ENCODE data around the gene PEX1.
"Not testable (repeated sequence)": the region's sequence is repeated elsewhere in the genome, so short reads cannot be mapped to it uniquely, and the experiment has no call there.

Gene PEX1

GRCh38 chr7:92557249-92557648 lies 28.9 kb upstream of the PEX1 start:
- no peak for TF ChIP-seq ZFX (IDR thresholded peaks at IDR 0.05)
- TF ChIP-seq CTCF (conservative IDR thresholded peaks at IDR 0.05): no peak
- H3K27ac ChIP-seq: no peak overlapping the region

- TF ChIP-seq ZFX (IDR thresholded peaks at IDR 0.05) (no peak), CTCF (conservative IDR thresholded peaks at IDR 0.05) (no peak)
These were observed 21.9 kb upstream of the PEX1 start for GRCh38 chr7:92550194-92550593.

GRCh38 chr7:92547579-92547978 lies 19.3 kb upstream of the PEX1 start:
- no peak overlapping the region for H3K27ac ChIP-seq
- TF ChIP-seq ZFX (IDR thresholded peaks at IDR 0.05) (no peak), CTCF (conservative IDR thresholded peaks at IDR 0.05) (no peak)

More at GRCh38 chr7:92550194-92550593, 21.9 kb upstream of the PEX1 start:
- no peak overlapping the region for H3K27ac ChIP-seq

- no peak overlapping the region for H3K27ac ChIP-seq
- TF ChIP-seq CTCF (conservative IDR thresholded peaks at IDR 0.05): no peak
- TF ChIP-seq ZFX (IDR thresholded peaks at IDR 0.05): no peak
These were observed 18.7 kb upstream of the PEX1 start for GRCh38 chr7:92546856-92547497.

- H3K27ac ChIP-seq: not testable (repeated sequence)
These were observed 16.8 kb upstream of the PEX1 start for GRCh38 chr7:92545116-92545515.

GRCh38 chr7:92543542-92543941 lies 15.2 kb upstream of the PEX1 start:
- not testable (repeated sequence) for H3K27ac ChIP-seq

GRCh38 chr7:92534572-92534971 lies 6.3 kb upstream of the PEX1 start:
- TF ChIP-seq ZFX (IDR thresholded peaks at IDR 0.05) (no peak), CTCF (conservative IDR thresholded peaks at IDR 0.05) (no peak)
- H3K27ac ChIP-seq: no peak overlapping the region

- peak overlapping the region; percentile 77 for H3K27ac ChIP-seq
- no peak for TF ChIP-seq ZFX (IDR thresholded peaks at IDR 0.05)
These were observed 591 bp upstream of the PEX1 start for GRCh38 chr7:92528958-92529264.

- peak overlapping the region; percentile 77 for H3K27ac ChIP-seq
- TF ChIP-seq ZFX (IDR thresholded peaks at IDR 0.05) (no peak), CTCF (conservative IDR thresholded peaks at IDR 0.05) (no peak)
These were observed 776 bp downstream of the PEX1 start for GRCh38 chr7:92527300-92528187.
